WTC11 (cell line): ENCODE results near the gene MYOD1.

ENCODE experiments used
- CTCF ChIP-seq: fragments of 200-600 bp; IDR thresholded peaks from 2 replicates; pipeline ENCODE4 v1.8.0; 2022; ENCODE audit warnings: antibody characterized with exemption
- SMAD3 ChIP-seq: sonication (generic); formaldehyde crosslinking; IDR thresholded peaks from 2 replicates; pipeline ENCODE4 v1.8.0; 2022; ENCODE audit warnings: missing genetic modification reagents, mild to moderate bottlenecking, borderline replicate concordance
- TCF7 ChIP-seq: sonication (generic); formaldehyde crosslinking; IDR thresholded peaks from 2 replicates; pipeline ENCODE4 v1.8.0; 2022; ENCODE audit warnings: mild to moderate bottlenecking, low read depth, missing genetic modification reagents, moderate library complexity
- ZNF423 ChIP-seq: fragments of 250-450 bp; sonication (Bioruptor Pico); IDR thresholded peaks from 2 replicates; pipeline ENCODE4 v2.1.2; 2022; ENCODE audit warnings: mild to moderate bottlenecking, moderate library complexity

- TF ChIP-seq CTCF, result no peak
- TF ChIP-seq ZNF423 (CRISPR knock-in tag), result no peak
- TF ChIP-seq SMAD3 (CRISPR knock-in tag), result no peak
- no peak for TF ChIP-seq TCF7
Observed at GRCh38 chr11:17718510-17718962, 835 bp upstream of the MYOD1 start.
